PC-3 (cell line): ENCODE measurements around the gene NVL.

ENCODE experiments used
- EZH2 ChIP-seq: fragments of 300-600 bp; sonication (generic); IDR thresholded peaks from one replicate; pipeline ENCODE4 v1.6.1; 2017; ENCODE audit warnings: antibody characterized with exemption, mild to moderate bottlenecking, low read length; ENCODE audit not compliant: unreplicated experiment
- EZH2phosphoT487 ChIP-seq: fragments of 300-600 bp; sonication (generic); IDR thresholded peaks from 2 replicates; pipeline ENCODE4 v1.6.1; 2018; ENCODE audit warnings: mild to moderate bottlenecking, antibody characterized with exemption, low read length, borderline replicate concordance
- TF ChIP-seq, protein P1 (sequence below): fragments of 300-600 bp; sonication (generic); conservative IDR thresholded peaks from 2 replicates; pipeline ENCODE4 v1.5.1; 2017; ENCODE audit warnings: antibody characterized with exemption, low read depth, mild to moderate bottlenecking, low read length

DNA sequence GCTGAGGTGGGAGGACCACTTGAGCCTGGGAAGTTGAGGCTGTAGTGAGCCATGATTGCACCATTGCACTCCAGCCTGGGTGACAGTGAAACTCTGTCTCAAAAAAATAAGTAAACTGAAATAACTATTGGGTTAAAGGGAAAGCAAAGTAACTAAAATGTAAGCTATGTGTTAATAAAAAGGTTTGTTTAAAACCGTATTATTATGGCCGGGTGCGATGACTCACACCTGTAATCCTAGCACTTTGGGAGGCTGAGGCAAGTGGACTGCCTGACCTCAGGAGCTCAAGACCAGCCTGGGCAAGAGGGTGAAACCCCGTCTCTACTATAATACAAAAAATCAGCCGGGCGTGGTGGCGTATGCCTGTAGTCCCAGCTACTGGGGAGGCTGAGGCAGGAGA is 27.0 kb downstream of the NVL start:
- TF ChIP-seq, protein P1, sequence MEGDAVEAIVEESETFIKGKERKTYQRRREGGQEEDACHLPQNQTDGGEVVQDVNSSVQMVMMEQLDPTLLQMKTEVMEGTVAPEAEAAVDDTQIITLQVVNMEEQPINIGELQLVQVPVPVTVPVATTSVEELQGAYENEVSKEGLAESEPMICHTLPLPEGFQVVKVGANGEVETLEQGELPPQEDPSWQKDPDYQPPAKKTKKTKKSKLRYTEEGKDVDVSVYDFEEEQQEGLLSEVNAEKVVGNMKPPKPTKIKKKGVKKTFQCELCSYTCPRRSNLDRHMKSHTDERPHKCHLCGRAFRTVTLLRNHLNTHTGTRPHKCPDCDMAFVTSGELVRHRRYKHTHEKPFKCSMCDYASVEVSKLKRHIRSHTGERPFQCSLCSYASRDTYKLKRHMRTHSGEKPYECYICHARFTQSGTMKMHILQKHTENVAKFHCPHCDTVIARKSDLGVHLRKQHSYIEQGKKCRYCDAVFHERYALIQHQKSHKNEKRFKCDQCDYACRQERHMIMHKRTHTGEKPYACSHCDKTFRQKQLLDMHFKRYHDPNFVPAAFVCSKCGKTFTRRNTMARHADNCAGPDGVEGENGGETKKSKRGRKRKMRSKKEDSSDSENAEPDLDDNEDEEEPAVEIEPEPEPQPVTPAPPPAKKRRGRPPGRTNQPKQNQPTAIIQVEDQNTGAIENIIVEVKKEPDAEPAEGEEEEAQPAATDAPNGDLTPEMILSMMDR, result no peak
- TF ChIP-seq EZH2phosphoT487 (no peak), EZH2 (no peak)
